HEK293 (cell line): ENCODE results near the gene SGMS1.

Source experiments
- CTCF ChIP-seq: fragments of 450-650 bp; formaldehyde crosslinking; IDR thresholded peaks from 2 replicates; pipeline ENCODE4 v1.5.1; 2016; ENCODE audit warnings: missing biosample characterization, missing genetic modification characterization
- GFI1B ChIP-seq: fragments of 450-650 bp; formaldehyde crosslinking; IDR thresholded peaks from 2 replicates; pipeline ENCODE4 v1.5.1; 2016; ENCODE audit warnings: missing biosample characterization, missing genetic modification characterization
- GLI4 ChIP-seq: fragments of 450-650 bp; formaldehyde crosslinking; IDR thresholded peaks from 2 replicates; pipeline ENCODE4 v1.5.1; 2016; ENCODE audit warnings: missing biosample characterization, missing genetic modification characterization
- TCF7L2 ChIP-seq: IDR thresholded peaks from 2 replicates; pipeline ENCODE4 v1.6.1; 2011; ENCODE audit warnings: low read depth, mild to moderate bottlenecking, inconsistent platforms, low read length, moderate library complexity, borderline replicate concordance
- ZNF174 ChIP-seq: fragments of 450-650 bp; formaldehyde crosslinking; IDR thresholded peaks from 2 replicates; pipeline ENCODE4 v1.5.0; 2017; ENCODE audit warnings: missing biosample characterization, mild to moderate bottlenecking, missing genetic modification characterization
- ZNF184 ChIP-seq: fragments of 450-650 bp; IDR thresholded peaks from 2 replicates; pipeline ENCODE4 v1.5.1; 2018; ENCODE audit warnings: missing biosample characterization, mild to moderate bottlenecking, missing genetic modification characterization
- ZNF354C ChIP-seq: fragments of 450-650 bp; formaldehyde crosslinking; IDR thresholded peaks from 2 replicates; pipeline ENCODE4 v1.5.1; 2016; ENCODE audit warnings: missing biosample characterization, missing genetic modification characterization, low read depth, borderline replicate concordance
- ZNF529 ChIP-seq: fragments of 450-650 bp; formaldehyde crosslinking; IDR thresholded peaks from 2 replicates; pipeline ENCODE4 v1.5.1; 2017; ENCODE audit warnings: missing genetic modification characterization, missing biosample characterization; ENCODE audit not compliant: insufficient replicate concordance
- ZNF600 ChIP-seq: fragments of 450-650 bp; formaldehyde crosslinking; IDR thresholded peaks from 2 replicates; pipeline ENCODE4 v1.5.1; 2016; ENCODE audit warnings: missing biosample characterization, missing genetic modification characterization
- ZNF843 ChIP-seq: fragments of 450-650 bp; formaldehyde crosslinking; IDR thresholded peaks from 2 replicates; pipeline ENCODE4 v1.5.1; 2016; ENCODE audit warnings: missing biosample characterization, missing genetic modification characterization

GRCh38 chr10:50624413-50624865 is 683 bp upstream of the SGMS1 start:
- TF ChIP-seq CTCF (0 out of 2 replicates have a peak, but pooled peaks have one; percentile 28), GLI4 (tag by site-specific recombination) (no peak), TCF7L2 (no peak), ZNF174 (tag by site-specific recombination) (no peak), ZNF600 (no peak), GFI1B (tag by site-specific recombination) (no peak), ZNF529 (tag by site-specific recombination) (no peak), ZNF354C (tag by site-specific recombination) (no peak), ZNF184 (peak; percentile 68; the same call in 1 of the 2 replicates), ZNF843 (tag by site-specific recombination) (0 out of 2 replicates have a peak, but pooled peaks have one; percentile 17)
